ENCODE data around the gene SPDYE4.

DNA sequence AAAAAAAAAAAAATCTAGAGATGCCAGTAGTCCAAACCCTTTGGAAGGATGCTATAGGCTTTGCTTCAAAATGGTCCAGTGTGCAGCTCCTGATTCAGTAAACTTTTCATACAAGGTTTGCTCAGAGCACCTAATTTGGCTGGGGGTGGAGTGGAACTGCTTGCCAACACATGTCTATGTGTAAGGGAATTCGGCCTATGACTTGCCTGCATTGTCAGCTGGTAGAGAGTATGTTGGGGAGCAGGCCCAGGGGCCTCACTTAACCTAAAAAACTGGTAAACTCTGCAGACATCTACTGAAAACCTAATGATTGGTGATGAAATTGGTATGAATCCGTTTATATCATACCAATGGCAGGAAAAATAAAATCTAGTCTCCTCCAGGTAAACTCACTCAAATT lies 42.3 kb upstream of the SPDYE4 start:
- TF ChIP-seq, protein P1, sequence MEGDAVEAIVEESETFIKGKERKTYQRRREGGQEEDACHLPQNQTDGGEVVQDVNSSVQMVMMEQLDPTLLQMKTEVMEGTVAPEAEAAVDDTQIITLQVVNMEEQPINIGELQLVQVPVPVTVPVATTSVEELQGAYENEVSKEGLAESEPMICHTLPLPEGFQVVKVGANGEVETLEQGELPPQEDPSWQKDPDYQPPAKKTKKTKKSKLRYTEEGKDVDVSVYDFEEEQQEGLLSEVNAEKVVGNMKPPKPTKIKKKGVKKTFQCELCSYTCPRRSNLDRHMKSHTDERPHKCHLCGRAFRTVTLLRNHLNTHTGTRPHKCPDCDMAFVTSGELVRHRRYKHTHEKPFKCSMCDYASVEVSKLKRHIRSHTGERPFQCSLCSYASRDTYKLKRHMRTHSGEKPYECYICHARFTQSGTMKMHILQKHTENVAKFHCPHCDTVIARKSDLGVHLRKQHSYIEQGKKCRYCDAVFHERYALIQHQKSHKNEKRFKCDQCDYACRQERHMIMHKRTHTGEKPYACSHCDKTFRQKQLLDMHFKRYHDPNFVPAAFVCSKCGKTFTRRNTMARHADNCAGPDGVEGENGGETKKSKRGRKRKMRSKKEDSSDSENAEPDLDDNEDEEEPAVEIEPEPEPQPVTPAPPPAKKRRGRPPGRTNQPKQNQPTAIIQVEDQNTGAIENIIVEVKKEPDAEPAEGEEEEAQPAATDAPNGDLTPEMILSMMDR (IDR thresholded peaks at IDR 0.05): no peak
- TF ChIP-seq POLR2A (IDR thresholded peaks at IDR 0.05): no peak
